ENCODE results near the gene DUSP12.

DNA sequence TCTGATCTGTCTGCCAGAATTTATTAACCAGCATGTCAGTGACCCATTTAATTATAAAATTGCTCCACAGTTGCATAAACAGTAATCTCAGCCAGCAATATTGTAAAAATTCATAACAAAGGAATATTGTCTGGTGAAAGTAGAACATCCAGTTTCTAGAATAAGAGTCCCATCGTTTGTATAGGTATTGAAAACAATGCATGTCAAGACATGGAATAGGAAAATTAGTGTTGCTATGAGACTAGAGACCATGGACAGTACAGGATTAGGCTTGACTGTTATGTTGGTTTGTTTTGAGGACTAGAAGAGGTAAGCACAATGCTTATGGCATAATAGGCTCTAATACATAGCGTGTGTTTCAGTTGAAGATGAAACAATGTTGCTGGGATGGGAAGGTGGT, 53.6 kb downstream of the DUSP12 start:
- TF ChIP-seq EZH2phosphoT487 (IDR thresholded peaks at IDR 0.05; ENCODE audit: insufficient read depth, low read depth) (no peak), EZH2 (IDR thresholded peaks at IDR 0.05; ENCODE audit: insufficient read depth, poor library complexity, severe bottlenecking) (no peak)
